ENCODE measurements around the gene METTL16.
"Not testable (repeated sequence)": the region's sequence is repeated elsewhere in the genome, so short reads cannot be mapped to it uniquely, and the experiment has no call there.

- not testable (repeated sequence) for TF ChIP-seq CTCF, POLR2A (IDR thresholded peaks at IDR 0.05)
Measured at GRCh38 chr17:2507015-2507414, 4.7 kb downstream of the METTL16 start.
